Sciatic nerve (tissue), 2 donors: ENCODE results near the gene SDHAF3. TPM values are rescaled to one million over a fixed set of nuclear protein-coding genes. Genes with fewer than 3 reads are reported as not detected.
"Not testable (repeated sequence)": the region's sequence is repeated elsewhere in the genome, so short reads cannot be mapped to it uniquely, and the experiment has no call there.

Experiments
- ATAC-seq: fragments of 200-7000 bp; cut with Tn5 transposase; one replicate; pipeline ENCODE4 v1.9.1; 2020; ENCODE audit warnings: mild to moderate bottlenecking, moderate library complexity
- DNase-seq: peaks from one replicate; pipeline ENCODE4 v3.0.0-alpha.2; 2020; ENCODE audit warnings: low spot score
- intact Hi-C: fragments of 100-400 bp; cut with DNase I; formaldehyde crosslinking; loops from one replicate; pipeline ENCODE4 v1.14.2; 2022
- total RNA-seq: library from RNA; stranded (reverse); fragmentation: NEBNext Ultra II Directional; extraction: Animal tissue kit (Norgen Biotek cat#: 25700); gene quantifications from one replicate; pipeline ENCODE4 v1.2.1, GENCODE V29; 2021
- donor health status: DM: no; HTN: no; CAD: no.
- donor health status: DM: no; HTN: no; CAD: no.

The SDHAF3 gene
- total RNA-seq, 1 donor from 2014 or later = 11.1 TPM

- DNase-seq, intact Hi-C loops, ATAC-seq: not testable (repeated sequence)
Observed at GRCh38 chr7:97196174-97196573, 78.7 kb downstream of the SDHAF3 start.

- intact Hi-C loops = no loop called here
- ATAC-seq (no peak), DNase-seq (no peak)
Observed at GRCh38 chr7:97198596-97198995, 81.1 kb downstream of the SDHAF3 start.

- ATAC-seq (no peak), DNase-seq (no peak)
- intact Hi-C loops = no loop called here
Observed at GRCh38 chr7:97200018-97200417, 82.5 kb downstream of the SDHAF3 start.

- DNase-seq (no peak), ATAC-seq (no peak)
- intact Hi-C loops = no loop called here
Observed at GRCh38 chr7:97203957-97204356, 86.5 kb downstream of the SDHAF3 start.

GRCh38 chr7:97204821-97205220 is 87.3 kb downstream of the SDHAF3 start:
- intact Hi-C loops = no loop called here
- ATAC-seq = no peak

GRCh38 chr7:97215556-97215955 is 98.1 kb downstream of the SDHAF3 start:
- intact Hi-C loops = no loop called here
- no peak for DNase-seq

More at GRCh38 chr7:97204821-97205220, 87.3 kb downstream of the SDHAF3 start:
- DNase-seq = no peak

GRCh38 chr7:97218767-97219166 is 101.3 kb downstream of the SDHAF3 start:
- intact Hi-C loops = no loop called here
- ATAC-seq (peak; percentile 66), DNase-seq (no peak)

More at GRCh38 chr7:97215556-97215955, 98.1 kb downstream of the SDHAF3 start:
- no peak for ATAC-seq

- intact Hi-C loops = no loop called here
- DNase-seq = no peak
- no peak for ATAC-seq
Observed at GRCh38 chr7:97219237-97219636, 101.7 kb downstream of the SDHAF3 start.

GRCh38 chr7:97224316-97224715 is 106.8 kb downstream of the SDHAF3 start:
- DNase-seq = no peak
- intact Hi-C loops = no loop called here
- no peak for ATAC-seq

- ATAC-seq = no peak
- intact Hi-C loops = loop anchor here (2.0 kb wide), 1 partner anchor 74 kb away; no protein-coding TSS in a partner anchor
Observed at GRCh38 chr7:97226541-97226940, 109.0 kb downstream of the SDHAF3 start.

More at GRCh38 chr7:97226541-97226940, 109.0 kb downstream of the SDHAF3 start:
- DNase-seq = no peak

Other genes starting within 250 kb of the SDHAF3 start
- gene DLX6, start 112.1 kb upstream of the SDHAF3 start, total RNA-seq = not detected
- gene DLX5, start 92.9 kb upstream of the SDHAF3 start, total RNA-seq = 0.49 TPM